ENCODE results near the gene ITPK1.
"Not testable (repeated sequence)": the region's sequence is repeated elsewhere in the genome, so short reads cannot be mapped to it uniquely, and the experiment has no call there.

The ITPK1 gene

GRCh38 chr14:93158349-93158748 lies 42.6 kb upstream of the ITPK1 start:
- not testable (repeated sequence) for DNase-seq; H3K18ac ChIP-seq (ENCODE audit: low read length); H3K79me1 ChIP-seq (ENCODE audit: low read length); H3K27me3 ChIP-seq (ENCODE audit: insufficient read depth, low read length, poor library complexity); H3K4me3 ChIP-seq (ENCODE audit: low read length); H3K4ac ChIP-seq (ENCODE audit: low read depth, low read length); H3K4me1 ChIP-seq (ENCODE audit: control insufficient read depth, low read depth, low read length); H2BK5ac ChIP-seq (ENCODE audit: low read length); H3K23ac ChIP-seq (ENCODE audit: low read length); H2BK15ac ChIP-seq (replicated peaks; ENCODE audit: low read depth); H3K79me2 ChIP-seq (ENCODE audit: control insufficient read depth, insufficient read depth, low read length); H3K27ac ChIP-seq (ENCODE audit: low read depth, low read length); H4K8ac ChIP-seq (ENCODE audit: low read depth, low read length); H3K56ac ChIP-seq (ENCODE audit: low read length); H3K36me3 ChIP-seq (ENCODE audit: control insufficient read depth, insufficient read depth, low read length); H3K4me2 ChIP-seq (ENCODE audit: low read length); H4K5ac ChIP-seq (ENCODE audit: low read length); H2BK120ac ChIP-seq (ENCODE audit: low read depth, low read length); H3K9ac ChIP-seq (ENCODE audit: low read length); H2AK5ac ChIP-seq (ENCODE audit: low read length)
- no CpG with 5 or more reads among the region's 7 CpGs for WGBS (ENCODE audit: extremely low coverage, insufficient coverage, low lambda C conversion rate)

GRCh38 chr14:93156693-93157369 lies 41.1 kb upstream of the ITPK1 start:
- H4K8ac ChIP-seq (ENCODE audit: low read depth, low read length), result no peak overlapping the region
- H3K4ac ChIP-seq (ENCODE audit: low read depth, low read length), result no peak overlapping the region
- no peaks in the 10 kb centered on the region for H3K36me3 ChIP-seq (ENCODE audit: control insufficient read depth, insufficient read depth, low read length)
- WGBS (ENCODE audit: extremely low coverage, insufficient coverage, low lambda C conversion rate), result no CpG with 5 or more reads among the region's 8 CpGs
- H3K23ac ChIP-seq (ENCODE audit: low read length), result no peak overlapping the region
- peak overlapping the region; percentile 49 for H3K56ac ChIP-seq (ENCODE audit: low read length)
- H2BK5ac ChIP-seq (ENCODE audit: low read length), result no peak overlapping the region
- H2BK15ac ChIP-seq (replicated peaks; ENCODE audit: low read depth), result no peak overlapping the region
- no peaks in the 10 kb centered on the region for H3K79me1 ChIP-seq (ENCODE audit: low read length)
- no peaks in the 10 kb centered on the region for H3K4me1 ChIP-seq (ENCODE audit: control insufficient read depth, low read depth, low read length)
- H3K79me2 ChIP-seq (ENCODE audit: control insufficient read depth, insufficient read depth, low read length), result no peaks in the 10 kb centered on the region
- no peak overlapping the region for H3K27ac ChIP-seq (ENCODE audit: low read depth, low read length)
- no peak overlapping the region for H3K4me3 ChIP-seq (ENCODE audit: low read length)
- H4K5ac ChIP-seq (ENCODE audit: low read length), result no peak overlapping the region
- DNase-seq, result peak; percentile 72
- H3K4me2 ChIP-seq (ENCODE audit: low read length), result no peak overlapping the region
- H2AK5ac ChIP-seq (ENCODE audit: low read length), result no peak overlapping the region
- H3K27me3 ChIP-seq (ENCODE audit: insufficient read depth, low read length, poor library complexity), result no peaks in the 10 kb centered on the region
- H3K18ac ChIP-seq (ENCODE audit: low read length), result no peak overlapping the region
- no peak overlapping the region for H3K9ac ChIP-seq (ENCODE audit: low read length)
- no peak overlapping the region for H2BK120ac ChIP-seq (ENCODE audit: low read depth, low read length)

- Histone ChIP-seq H2AK5ac (ENCODE audit: low read length) (no peak overlapping the region), H3K4me3 (ENCODE audit: low read length) (no peak overlapping the region), H3K27ac (ENCODE audit: low read depth, low read length) (no peak overlapping the region), H3K9ac (ENCODE audit: low read length) (no peak overlapping the region), H3K4ac (ENCODE audit: low read depth, low read length) (no peak overlapping the region), H3K4me2 (ENCODE audit: low read length) (no peak overlapping the region), H3K36me3 (ENCODE audit: control insufficient read depth, insufficient read depth, low read length) (no peaks in the 10 kb centered on the region), H3K56ac (ENCODE audit: low read length) (no peak overlapping the region), H3K18ac (ENCODE audit: low read length) (no peak overlapping the region), H3K27me3 (ENCODE audit: insufficient read depth, low read length, poor library complexity) (no peaks in the 10 kb centered on the region), H2BK5ac (ENCODE audit: low read length) (no peak overlapping the region), H3K4me1 (ENCODE audit: control insufficient read depth, low read depth, low read length) (no peaks in the 10 kb centered on the region), H4K8ac (ENCODE audit: low read depth, low read length) (no peak overlapping the region), H4K5ac (ENCODE audit: low read length) (no peak overlapping the region), H3K23ac (ENCODE audit: low read length) (no peak overlapping the region), H3K79me2 (ENCODE audit: control insufficient read depth, insufficient read depth, low read length) (no peaks in the 10 kb centered on the region), H2BK120ac (ENCODE audit: low read depth, low read length) (no peak overlapping the region), H2BK15ac (replicated peaks; ENCODE audit: low read depth) (no peak overlapping the region), H3K79me1 (ENCODE audit: low read length) (no peaks in the 10 kb centered on the region)
- WGBS (ENCODE audit: extremely low coverage, insufficient coverage, low lambda C conversion rate), result no CpG with 5 or more reads among the region's 2 CpGs
- DNase-seq, result no peak
These were observed 39.9 kb upstream of the ITPK1 start for GRCh38 chr14:93155667-93156066.

GRCh38 chr14:93153121-93153520 lies 37.4 kb upstream of the ITPK1 start:
- no CpG with 5 or more reads among the region's 7 CpGs for whole genome bisulfite sequencing (ENCODE audit: extremely low coverage, insufficient coverage, low lambda C conversion rate)
- Histone ChIP-seq H3K36me3 (ENCODE audit: control insufficient read depth, insufficient read depth, low read length) (no peaks in the 10 kb centered on the region), H3K56ac (ENCODE audit: low read length) (no peak overlapping the region)

GRCh38 chr14:93150227-93151208 lies 34.8 kb upstream of the ITPK1 start:
- Histone ChIP-seq H3K9ac (ENCODE audit: low read length) (no peak overlapping the region), H3K79me1 (ENCODE audit: low read length) (no peaks in the 10 kb centered on the region), H3K4me2 (ENCODE audit: low read length) (no peak overlapping the region), H3K23ac (ENCODE audit: low read length) (no peak overlapping the region), H3K36me3 (ENCODE audit: control insufficient read depth, insufficient read depth, low read length) (no peaks in the 10 kb centered on the region), H3K4me1 (ENCODE audit: control insufficient read depth, low read depth, low read length) (no peaks in the 10 kb centered on the region), H3K27ac (ENCODE audit: low read depth, low read length) (no peak overlapping the region), H3K27me3 (ENCODE audit: insufficient read depth, low read length, poor library complexity) (no peaks in the 10 kb centered on the region), H3K18ac (ENCODE audit: low read length) (no peak overlapping the region), H3K79me2 (ENCODE audit: control insufficient read depth, insufficient read depth, low read length) (no peaks in the 10 kb centered on the region), H2BK120ac (ENCODE audit: low read depth, low read length) (no peak overlapping the region), H2AK5ac (ENCODE audit: low read length) (no peak overlapping the region), H3K4me3 (ENCODE audit: low read length) (no peak overlapping the region), H4K5ac (ENCODE audit: low read length) (no peak overlapping the region), H3K56ac (ENCODE audit: low read length) (no peak overlapping the region), H3K4ac (ENCODE audit: low read depth, low read length) (no peak overlapping the region), H4K8ac (ENCODE audit: low read depth, low read length) (no peak overlapping the region), H2BK15ac (replicated peaks; ENCODE audit: low read depth) (no peak overlapping the region), H2BK5ac (ENCODE audit: low read length) (no peak overlapping the region)
- WGBS (ENCODE audit: extremely low coverage, insufficient coverage, low lambda C conversion rate), result no CpG with 5 or more reads among the region's 16 CpGs
- no peak for DNase-seq

More at GRCh38 chr14:93153121-93153520, 37.4 kb upstream of the ITPK1 start:
- no peak overlapping the region for H2BK120ac ChIP-seq (ENCODE audit: low read depth, low read length)
- no peak overlapping the region for H2BK5ac ChIP-seq (ENCODE audit: low read length)
- H3K4me2 ChIP-seq (ENCODE audit: low read length), result no peak overlapping the region
- H3K27ac ChIP-seq (ENCODE audit: low read depth, low read length), result no peak overlapping the region
- no peaks in the 10 kb centered on the region for H3K27me3 ChIP-seq (ENCODE audit: insufficient read depth, low read length, poor library complexity)
- H3K4me3 ChIP-seq (ENCODE audit: low read length), result no peak overlapping the region
- H3K9ac ChIP-seq (ENCODE audit: low read length), result no peak overlapping the region
- H4K5ac ChIP-seq (ENCODE audit: low read length), result no peak overlapping the region
- no peak overlapping the region for H3K23ac ChIP-seq (ENCODE audit: low read length)
- H3K4me1 ChIP-seq (ENCODE audit: control insufficient read depth, low read depth, low read length), result no peaks in the 10 kb centered on the region
- no peak overlapping the region for H4K8ac ChIP-seq (ENCODE audit: low read depth, low read length)
- no peak for DNase-seq
- no peaks in the 10 kb centered on the region for H3K79me2 ChIP-seq (ENCODE audit: control insufficient read depth, insufficient read depth, low read length)
- H3K18ac ChIP-seq (ENCODE audit: low read length), result no peak overlapping the region
- no peak overlapping the region for H2AK5ac ChIP-seq (ENCODE audit: low read length)
- no peak overlapping the region for H3K4ac ChIP-seq (ENCODE audit: low read depth, low read length)
- no peaks in the 10 kb centered on the region for H3K79me1 ChIP-seq (ENCODE audit: low read length)
- H2BK15ac ChIP-seq (replicated peaks; ENCODE audit: low read depth), result no peak overlapping the region
